ENCODE data around the gene POU4F3.

Gene POU4F3

DNA sequence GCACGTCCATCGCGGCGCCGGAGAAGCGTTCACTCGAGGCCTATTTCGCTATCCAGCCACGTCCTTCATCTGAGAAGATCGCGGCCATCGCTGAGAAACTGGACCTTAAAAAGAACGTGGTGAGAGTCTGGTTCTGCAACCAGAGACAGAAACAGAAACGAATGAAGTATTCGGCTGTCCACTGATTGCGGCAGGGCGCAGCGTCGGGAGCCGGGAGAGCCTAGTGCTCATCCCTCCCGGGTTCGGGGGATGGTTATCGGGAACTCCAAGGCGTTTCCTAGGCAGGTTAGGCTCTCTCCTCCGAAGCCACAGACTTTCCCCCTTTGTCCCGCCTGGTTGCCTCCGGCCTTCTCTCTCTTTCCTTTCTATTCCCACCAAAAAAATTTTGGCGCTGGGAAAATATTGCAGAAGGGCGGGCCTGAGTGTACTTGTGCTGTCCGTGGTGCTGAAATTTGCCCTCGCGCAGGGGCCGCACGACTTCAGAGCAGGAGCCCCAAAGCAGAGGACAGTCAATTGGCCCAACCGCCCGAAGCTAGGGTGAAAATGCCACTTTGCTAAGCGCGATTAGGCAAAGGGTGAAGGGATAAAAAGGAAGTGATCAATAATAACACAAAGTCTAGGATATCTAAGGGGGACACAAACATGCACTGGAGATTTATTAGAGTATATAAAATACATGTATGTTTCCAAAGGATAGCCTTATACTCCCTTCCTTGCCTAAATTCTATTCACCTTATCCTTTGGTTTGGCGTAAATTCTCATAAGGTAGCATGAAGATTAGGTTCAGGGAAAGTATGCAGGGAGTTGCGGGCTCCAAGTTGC lies 1.8 kb downstream of the POU4F3 start:
- DNase-seq, result no peak

DNA sequence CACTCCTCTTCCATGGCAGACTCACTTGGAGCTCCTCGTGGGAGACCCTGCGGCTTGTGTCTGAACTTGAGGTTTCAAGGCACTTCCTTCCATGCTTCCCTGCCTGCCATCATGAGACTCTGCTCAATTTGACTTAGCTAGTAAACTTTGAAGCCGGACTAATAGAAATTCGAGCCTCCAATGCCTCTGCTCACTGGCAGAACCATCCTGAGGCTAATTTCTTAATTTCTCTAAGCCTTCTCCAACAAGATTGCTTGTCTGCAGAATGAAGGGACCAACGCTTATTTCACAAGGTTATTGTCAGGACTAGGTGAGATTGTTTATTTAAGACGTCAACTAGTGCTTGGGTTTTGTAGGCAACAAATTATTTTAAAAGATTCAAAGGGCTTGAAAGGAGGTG lies 3.2 kb downstream of the POU4F3 start:
- no peak for DNase-seq

DNA sequence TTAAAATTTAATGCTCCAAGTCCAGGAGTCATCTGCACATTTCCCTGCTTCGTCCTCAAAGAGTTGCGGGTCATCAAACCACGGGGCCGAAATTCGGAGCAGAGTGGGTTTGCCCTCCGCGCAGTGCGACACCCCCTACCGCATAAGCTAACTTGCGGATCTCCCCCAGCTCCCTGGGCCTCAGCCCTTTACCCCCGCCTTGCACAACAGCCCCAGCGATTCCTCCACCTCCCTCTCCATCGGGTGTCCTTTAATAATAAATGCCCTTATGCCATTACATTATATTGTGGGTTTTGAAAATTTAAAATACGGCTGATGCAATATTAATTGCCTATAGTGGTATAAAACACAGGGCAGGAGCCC lies 3.9 kb downstream of the POU4F3 start:
- DNase-seq, result no peak

DNA sequence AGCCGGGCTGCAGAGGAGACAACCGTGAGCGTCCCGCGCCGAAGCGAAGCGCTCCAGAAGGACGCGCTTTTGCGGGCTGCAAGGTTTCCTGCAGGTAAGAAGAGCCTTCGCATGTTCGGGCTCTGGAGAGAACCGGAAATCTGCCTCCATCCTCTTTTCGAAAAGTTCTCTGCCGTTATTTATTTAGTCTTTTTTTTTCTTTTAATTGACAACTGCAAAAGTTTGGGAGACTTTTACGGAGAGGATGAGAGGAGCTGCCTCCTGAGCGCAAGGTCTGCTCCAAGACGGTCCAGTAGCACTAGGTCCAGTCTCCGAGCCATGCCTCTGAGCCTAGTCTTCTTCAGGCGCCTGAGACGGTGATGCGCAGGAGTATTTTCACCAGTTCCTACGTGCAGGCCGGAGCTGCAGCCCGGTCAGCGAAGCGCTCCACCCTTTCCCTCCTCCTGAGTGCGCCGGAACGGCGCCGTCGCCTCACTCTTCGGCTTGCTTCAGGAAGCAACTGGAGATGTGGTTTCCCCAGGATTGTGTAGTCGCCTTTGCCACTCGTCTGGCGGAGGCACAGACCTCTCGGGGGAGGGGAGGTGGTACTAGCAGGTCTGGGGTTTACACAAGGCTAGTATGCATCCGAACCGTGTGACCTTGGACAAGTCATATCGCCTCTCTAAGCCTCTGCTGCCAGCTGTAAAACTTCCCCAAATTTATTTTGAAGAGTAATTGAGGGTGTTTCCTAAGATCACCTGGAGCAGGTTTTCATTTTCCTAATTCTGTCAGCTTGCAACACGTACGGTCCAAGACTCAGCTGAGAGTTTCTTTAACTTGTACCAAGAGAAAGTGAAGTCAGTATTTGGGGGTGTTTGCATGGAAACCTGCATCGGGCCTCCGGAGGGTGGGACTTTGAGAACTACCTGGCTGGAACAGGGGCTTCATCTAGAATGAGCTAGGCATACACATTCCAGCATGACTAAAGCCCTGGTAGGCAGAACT lies 4.5 kb downstream of the POU4F3 start:
- no peak for DNase-seq

DNA sequence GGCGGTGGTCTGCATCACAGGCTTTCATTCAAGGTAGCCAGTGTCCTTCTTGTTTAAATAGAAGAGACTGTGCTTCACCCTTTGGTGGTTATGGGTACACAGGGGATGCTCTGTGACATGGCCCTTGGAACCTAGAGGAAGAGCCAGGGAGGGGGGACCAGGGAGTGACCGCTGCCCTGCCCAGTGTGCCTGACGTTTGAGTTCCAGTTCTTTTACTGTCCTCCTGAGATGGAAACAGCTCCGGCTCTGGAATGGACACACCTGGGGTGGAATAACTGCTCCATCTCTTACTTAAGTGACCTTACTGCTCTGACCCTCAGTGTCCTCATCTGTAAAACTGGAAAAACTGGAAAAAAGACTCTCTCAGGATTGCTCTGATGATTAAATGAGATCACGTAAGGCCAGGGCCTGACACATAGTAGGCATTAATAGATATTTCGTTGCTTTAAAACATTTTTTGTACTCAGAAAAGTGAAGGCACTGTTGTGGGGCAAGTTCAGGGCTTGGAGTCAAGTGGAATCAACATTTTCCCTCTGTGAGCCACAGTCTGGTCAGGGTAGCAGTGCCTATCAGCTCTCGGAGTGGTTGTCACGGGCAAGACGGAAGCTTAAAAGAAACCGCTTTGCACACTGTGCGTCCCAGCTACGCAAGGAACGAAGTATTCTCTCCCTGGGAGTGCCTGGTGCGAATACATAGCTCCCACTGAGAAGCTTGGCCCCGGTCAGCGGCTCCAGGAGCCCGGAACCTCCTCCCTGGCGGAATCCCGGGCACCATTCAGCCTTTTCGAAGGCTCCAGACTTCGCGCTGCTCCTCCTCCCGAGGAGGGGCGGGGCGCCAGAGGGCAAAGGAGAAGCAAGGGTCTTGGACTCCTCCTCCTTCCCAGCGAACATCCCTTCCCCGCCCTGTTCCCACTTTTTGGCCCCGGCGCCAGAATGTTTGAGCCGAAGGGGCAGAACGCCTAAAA lies 5.8 kb downstream of the POU4F3 start:
- DNase-seq, result no peak

DNA sequence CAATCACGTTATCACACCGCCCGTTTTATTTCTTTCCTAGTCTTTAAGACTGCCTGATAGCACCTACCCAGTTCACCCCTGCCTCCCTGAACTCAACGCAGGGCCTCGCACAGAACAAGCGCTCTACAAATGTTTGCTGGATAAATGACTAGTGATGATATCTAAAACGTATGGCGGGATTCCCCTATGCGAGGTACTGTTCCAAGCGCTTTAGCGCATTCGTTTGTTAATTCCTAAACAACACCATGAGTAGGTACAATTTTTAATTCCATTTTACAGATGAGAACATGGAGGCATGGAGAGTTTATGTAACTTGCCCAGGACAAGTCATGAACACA lies 6.6 kb downstream of the POU4F3 start:
- DNase-seq, result no peak

DNA sequence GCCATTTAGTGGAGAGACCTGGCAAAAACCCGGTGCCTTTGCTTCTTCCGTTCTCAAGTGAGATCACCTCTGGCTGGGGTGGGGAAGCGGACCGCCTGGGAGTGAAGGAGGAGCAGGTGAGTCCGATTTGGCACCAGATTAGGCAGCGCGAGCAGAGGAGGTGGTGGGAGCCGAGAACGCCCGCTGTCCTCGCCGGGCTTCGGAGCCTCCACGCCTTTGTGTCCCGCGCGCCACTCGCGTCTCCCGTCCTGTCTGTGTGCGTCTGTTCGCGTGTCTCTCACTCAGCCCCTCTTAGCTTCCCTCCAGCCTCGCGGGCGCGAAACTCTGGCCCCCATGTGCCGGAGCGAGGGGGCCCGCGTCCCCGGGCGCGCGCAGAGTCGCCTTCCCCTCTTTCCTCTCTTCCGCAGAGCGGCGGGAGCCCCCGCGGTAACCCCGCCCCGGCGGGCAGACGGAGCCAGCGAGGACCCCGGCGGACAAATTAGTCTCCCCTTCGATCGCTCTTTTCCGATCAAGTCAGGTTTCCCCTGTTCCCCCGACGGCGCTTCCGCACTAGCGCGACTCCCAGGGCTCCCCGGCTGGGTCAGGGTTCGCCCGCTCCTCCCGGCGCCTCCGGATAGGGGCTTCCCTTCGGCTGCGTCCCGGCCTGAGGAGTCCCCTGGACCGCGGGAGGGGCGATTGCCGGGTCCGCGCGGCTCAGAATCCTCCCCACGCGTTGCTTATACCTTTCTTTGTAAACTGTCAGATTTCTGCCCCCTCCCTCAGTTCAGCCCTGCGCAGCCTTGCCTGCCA lies 7.1 kb downstream of the POU4F3 start:
- no peak for DNase-seq

DNA sequence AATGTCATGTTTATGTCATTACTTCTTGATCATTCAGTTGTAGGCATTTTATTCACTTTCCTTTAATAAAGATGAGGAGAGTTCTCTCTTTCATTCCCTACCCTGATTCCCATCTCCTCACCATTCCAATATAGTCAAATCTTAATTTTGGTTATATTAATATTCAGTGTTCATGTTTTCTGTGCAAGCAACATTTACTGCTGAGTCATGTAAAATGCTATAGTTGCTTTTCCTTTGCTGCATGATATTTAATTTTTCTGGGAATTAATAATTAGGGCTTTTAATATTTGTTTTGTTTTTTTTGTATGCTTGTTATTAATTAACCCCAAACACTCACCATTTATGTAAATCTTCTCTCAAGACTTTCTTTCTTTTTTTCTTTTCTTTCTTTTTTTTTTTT lies 18.5 kb downstream of the POU4F3 start:
- no peak for DNase-seq

DNA sequence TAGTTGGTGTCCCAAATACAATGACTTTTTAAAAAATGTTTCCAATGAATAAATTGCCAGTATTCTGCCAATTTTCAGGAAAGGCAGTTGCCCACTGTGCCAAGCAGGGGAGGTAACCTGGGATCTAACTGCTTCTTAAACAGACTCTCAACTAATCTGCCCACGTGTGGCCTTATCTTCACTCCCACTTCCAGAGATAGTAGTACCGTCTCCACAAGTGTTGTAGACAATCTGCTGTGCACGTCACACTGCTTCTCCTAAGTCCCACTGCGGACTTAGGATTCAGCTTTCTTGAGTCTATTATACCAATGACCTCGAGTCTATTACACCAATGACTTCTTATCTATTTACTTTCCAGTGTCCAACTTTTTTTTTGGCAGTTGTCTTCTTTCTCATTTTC lies 21.2 kb downstream of the POU4F3 start:
- DNase-seq, result no peak

DNA sequence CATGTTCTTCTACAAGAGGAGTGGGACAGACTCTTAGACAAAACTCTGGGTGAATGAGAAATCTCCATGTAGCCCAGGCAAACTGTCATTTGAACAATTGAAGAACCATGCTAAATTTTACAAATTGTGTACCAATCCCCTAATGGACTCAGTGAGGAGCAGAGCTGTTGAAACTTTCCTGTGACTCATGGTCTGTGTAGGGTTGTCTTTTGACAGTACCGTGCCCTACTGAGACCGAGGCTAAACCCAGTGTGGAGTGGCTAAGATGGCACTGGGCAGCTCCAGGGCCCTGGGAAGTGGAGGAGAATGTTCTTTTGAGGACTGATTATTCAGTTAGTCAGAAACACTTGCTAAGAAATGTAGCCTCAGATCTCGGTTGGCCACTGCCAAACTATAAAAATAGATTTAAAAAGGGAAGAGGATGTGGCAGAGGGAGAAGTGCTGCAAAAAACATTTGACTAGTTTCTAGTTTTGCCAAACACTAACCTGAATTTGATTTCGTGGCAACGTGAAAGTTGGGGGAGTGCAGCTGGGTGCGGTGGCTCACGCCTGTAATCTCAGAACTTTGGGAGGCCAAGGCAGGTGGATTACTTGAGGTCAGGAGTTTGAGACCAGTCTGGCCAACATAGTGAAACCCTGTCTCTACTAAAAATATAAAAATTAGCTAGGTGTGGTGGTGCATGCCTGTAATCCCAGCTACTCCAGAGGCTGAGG lies 24.7 kb downstream of the POU4F3 start:
- DNase-seq, result no peak

DNA sequence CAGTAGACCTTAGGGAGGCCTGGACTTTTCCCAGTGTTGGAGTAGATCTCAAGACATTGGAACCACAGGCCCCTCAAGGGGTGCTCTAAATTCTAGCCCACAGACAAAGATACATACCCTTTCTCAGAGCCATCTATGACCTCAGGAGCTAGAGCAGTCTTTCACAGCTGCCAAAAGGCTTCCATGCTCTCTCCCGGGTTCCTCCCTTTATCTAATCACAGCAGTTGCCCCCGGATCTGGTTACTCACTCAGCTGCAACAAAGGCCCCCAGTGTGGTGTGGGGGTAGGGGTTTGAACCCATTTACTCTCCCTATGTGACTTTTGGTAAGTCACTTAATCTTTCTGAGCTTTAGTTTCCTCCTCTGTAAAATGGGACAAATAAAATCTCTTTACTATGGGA lies 27.0 kb downstream of the POU4F3 start:
- no peak for DNase-seq

DNA sequence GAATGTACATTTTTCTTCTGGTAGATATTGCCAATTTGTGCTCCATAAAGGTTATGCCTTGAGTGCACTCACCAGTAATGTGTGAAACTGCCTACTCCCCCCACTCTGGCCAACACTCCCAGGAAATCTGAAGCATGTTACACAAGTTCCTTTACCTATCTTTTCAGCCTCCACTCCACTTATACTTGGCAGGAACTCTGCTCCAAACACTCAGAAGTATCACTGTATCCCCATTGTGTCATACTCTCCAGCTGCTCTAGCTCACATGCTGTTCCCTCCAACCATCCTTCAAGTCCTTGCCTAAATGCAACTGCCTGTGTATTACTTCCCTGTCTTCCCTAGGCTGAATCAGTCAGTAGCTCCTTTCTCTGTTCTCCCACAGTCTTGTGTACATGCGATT lies 28.3 kb downstream of the POU4F3 start:
- DNase-seq, result no peak

DNA sequence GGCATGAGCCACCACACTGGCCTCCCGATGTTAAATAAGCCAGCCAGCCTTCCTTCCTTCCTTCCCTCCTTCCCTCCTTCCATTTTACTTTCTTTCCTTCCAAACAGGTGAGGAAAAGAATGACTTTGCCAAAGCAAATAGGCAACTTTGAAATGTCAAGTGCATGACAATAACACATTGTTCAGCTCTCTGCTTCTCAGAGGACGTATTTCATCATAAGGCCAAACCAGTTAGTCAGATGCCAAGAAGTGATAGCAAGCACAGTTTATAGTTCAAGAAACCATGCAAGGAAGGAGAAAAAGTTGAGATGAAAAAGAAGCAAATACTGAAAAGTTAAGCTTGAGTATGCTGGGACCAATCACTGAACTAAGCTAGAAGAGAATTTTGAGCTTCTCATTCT lies 29.5 kb downstream of the POU4F3 start:
- DNase-seq, result no peak

DNA sequence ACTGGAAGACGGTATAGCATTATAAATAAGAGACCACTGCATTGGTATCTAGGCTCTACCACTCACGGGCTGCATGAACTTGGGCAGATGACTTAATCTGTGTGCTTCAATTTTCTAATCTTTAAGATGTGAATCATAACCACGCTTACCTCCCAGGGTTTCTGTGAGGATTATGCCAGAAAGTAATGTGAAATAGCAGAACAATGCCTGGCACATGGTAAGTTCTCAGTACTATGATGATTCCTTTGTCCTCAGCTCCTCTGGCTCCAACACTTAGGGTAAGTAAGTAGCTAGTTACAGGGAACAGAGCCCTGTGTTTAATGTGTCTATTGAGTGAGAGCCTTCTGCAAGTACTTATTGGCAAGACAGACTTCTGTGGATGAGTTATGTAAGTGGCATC lies 31.1 kb downstream of the POU4F3 start:
- DNase-seq, result no peak

DNA sequence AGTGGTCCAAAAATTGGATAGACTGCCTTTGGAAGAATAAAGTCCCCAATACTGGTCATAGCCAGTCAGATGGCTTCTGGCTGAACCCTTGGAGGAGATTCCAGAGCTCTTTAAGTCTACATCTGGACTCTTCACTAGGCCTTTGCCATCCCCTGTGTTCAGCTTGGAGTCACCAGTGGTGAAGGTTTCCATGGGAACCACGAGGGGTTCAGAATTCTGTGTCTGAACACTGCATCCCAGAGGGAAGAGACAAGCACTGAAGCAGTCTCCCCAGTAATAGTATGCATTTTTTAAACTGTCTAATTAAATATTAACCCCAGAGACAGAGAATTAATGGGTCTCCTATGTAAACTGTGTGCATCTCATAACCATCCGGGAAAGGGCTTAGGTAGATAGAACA lies 38.2 kb downstream of the POU4F3 start:
- no peak for DNase-seq

DNA sequence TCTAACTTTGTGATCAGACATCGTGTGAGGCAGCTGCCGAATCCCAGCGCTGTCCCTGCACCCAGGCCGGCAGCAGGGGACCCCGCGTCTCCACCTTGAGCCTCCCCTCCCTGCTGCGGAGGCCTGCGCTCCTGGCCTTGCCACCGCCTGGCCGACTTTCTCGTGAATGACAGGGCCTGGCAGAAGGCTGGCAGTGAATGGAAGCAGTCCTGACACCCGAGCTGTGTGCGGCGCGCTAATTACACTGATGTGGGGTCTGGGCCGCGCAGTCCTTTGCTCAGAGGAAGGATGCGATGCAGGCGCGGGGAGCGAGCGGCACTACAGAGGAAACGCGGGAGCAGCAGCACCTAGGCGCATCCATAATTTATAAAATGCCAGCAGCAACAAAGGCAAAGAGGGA lies 40.3 kb downstream of the POU4F3 start:
- no peak for DNase-seq

DNA sequence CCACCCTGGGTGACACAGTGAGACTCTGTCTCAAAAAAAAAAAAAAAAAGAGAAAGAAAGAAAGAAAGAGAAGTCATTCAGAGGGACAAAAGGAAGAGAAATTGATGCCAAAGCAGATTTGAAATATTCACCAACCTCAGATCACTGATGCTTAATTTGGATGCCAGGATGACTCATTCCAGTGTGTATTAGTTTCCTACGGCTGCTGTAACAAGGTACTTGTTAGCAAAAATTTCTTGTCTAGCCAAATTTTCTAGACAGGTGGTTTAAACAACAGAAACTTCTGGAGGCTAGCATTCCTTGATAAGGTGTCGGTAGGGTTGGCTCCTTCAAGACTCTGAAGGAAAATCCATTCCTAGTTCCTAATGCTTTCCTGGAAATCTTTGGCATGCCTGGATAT lies 42.1 kb downstream of the POU4F3 start:
- no peak for DNase-seq

DNA sequence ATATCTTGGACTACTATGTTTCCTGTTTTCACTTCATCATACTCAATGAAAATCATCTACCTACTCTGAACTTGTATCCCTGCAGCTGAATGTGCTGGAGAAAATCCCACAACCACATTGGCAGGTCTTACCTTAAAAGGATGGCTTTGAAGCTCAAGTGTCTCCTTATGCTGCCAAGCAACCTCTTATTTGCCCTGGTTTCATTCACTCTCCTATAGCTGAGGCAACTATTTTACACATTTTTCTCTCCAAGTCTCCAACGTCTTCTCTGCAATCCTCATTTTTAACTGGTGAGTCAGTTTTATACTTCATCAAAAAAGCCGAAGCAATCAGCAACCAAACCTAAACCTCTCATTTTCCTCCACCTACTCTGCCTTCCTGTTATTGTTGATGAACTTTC lies 49.7 kb downstream of the POU4F3 start:
- no peak for DNase-seq

DNA sequence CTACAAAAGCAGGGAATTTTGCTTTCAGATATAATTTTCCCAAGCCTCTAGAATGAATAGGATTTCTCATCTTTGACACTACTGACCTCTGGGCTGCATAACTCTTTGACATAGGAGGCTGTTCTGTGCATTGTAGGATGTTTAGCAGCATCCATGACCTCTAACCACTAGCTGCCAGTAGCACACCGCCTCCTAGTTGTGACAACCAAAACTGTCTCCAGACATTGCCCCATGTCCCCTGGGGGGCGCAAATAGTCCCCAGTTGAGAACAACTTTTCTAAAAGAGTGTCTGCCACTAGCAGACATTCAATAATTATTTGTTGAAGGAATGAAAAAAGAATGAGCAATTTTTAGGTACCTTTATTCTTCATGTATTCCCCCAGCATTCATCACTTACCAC lies 51.8 kb downstream of the POU4F3 start:
- DNase-seq, result no peak

Measured in activated naive CD4-positive, alpha-beta T cell treated with Interleukin-2 at 50 U/mL for 16 hours (primary cell).